Nasal cavity respiratory epithelium epithelial cell of viscerocranial mucosa (primary cell): ENCODE data around the gene ANKRD45. TPM values are rescaled to one million over a fixed set of nuclear protein-coding genes. Genes with fewer than 3 reads are reported as not detected.

Source experiments
- total RNA-seq: library from RNA; depleted of rRNA; stranded (reverse); fragments of >200 nt; gene quantifications from 2 replicates; pipeline ENCODE4 v1.2.3, GENCODE V29; 2014

Gene ANKRD45, protein sequence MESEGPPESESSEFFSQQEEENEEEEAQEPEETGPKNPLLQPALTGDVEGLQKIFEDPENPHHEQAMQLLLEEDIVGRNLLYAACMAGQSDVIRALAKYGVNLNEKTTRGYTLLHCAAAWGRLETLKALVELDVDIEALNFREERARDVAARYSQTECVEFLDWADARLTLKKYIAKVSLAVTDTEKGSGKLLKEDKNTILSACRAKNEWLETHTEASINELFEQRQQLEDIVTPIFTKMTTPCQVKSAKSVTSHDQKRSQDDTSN
- 0.28 TPM in 1 of 2 replicates, not detected in the other for total RNA-seq

DNA sequence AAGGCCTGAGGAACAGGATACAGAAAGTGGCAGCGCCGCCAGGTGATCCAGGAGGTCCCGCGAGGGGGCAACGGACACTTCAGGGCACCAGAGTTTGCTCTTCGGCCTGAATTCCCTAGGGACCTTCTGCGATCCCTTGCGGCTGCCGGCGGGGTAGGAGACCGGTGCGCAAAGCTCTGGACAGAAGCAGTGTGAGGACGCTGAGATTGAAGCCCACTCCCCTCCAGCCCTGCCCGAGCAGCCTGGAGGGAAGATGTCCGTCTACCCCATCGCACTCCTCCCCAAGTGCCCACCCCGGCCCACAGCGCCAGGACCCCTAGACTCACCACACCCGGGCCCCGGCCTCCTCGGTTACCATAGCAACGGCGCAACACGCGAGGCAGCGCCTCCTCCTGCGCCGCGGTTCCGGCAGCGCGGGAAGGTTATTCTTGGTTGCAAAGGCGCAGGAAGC, at the start of gene ANKRD45:
Gene ANKRD45, minus strand, starts transcription at position 361 of the 451 bp plus-strand sequence. CDS start 10,433 bp downstream, outside the sequence.

DNA sequence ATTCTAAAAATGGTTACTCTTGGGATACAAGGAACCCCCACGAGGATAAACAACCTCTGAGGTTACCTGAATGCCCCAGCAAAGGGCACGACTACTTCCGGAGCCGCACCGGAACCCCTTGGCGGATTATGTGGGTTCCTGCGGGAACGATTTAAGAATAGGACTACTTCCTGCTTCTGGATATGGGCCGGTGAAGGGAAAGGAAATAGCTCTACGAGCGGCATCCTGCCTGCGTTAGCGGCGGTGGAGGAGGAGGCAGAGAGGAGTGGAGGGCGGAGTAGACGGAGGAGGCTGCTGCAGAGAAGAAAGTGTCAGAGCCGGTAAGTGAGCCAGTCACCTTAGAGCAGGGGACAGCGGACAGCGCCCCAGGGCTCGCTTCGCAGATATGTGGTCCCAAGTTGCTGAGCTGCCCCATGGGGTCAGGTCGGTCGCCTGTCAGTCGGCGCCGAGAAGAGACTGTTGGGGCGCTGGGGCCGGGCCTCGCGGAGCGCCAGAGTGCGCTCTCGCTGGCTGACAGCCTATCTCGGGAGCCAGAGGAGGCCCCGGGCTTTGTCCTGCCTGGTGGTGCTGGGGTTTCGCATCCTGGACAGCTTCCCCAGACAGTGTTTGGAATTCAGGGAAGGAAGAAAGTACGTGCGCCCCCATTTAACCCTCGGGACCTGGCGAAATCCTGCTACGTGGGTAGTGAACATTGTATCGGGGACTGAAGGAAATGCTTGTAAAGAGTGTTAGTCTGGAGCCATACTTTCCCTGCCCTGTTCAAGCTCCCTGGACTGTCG, 45.3 kb upstream of the ANKRD45 start, which contains the start of gene KLHL20:
Gene KLHL20, plus strand, starts transcription at position 223 of the 779 bp plus-strand sequence. CDS start 1,063 bp downstream, outside the sequence.

DNA sequence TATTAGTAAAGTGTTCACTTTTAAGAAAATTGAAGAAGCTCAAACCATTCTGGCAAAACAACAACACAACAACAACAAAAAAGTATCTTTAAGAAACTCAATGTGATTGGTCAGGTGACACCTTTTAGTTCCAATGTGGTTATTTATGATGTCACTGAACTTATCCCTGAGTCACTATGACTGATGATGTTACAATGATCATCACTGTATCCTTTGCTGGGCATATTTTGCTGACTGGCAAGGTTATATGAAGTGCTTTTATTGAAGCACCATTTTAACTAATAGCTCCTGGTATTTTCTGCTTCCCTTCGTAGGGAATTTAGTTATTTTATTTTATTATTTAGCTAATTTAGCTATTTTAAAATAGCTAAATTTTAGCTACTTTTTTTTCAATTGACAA, 34.5 kb downstream of the ANKRD45 start, which contains the start of gene TEX50:
Gene TEX50, plus strand, starts transcription at position 223 of the 400 bp plus-strand sequence. CDS start 184 bp downstream, outside the sequence.

DNA sequence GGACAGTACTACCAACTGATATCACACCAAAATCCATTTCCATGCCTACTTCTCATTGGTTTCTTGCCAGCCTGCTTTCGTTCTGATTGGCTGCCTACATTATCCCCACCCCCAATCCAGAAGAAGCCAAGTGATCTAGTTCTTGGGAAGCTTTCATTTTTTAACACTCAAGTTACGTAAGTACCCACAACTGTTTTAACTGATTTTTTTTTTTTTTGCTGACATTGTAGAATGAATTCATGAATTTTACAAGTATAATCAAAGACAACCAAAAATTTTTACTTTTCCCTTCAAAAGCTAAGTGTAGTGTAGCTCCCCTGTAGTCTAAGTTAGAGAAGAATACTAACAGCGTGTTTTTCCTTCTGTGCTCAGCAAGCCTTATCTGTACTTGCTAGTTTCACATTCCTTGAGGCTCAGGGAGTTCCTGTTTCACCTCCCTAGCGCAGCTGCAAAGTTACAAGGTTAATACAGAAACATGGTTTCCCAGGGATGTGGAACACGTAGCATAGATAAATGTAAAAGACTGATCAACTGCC, 66.5 kb downstream of the ANKRD45 start, which contains the start of gene SLC9C2:
Gene SLC9C2, minus strand, starts transcription at position 17 of the 536 bp plus-strand sequence. CDS start 1,296 bp downstream, outside the sequence.

Other genes starting within 250 kb of the ANKRD45 start
- 150 and 155 TPM in 2 replicates for gene PRDX6, start 192.5 kb downstream of the ANKRD45 start, total RNA-seq
- under 0.01 TPM in 1 of 2 replicates, not detected in the other for gene SLC9C2, start 66.8 kb downstream of the ANKRD45 start, total RNA-seq
- not detected in 2 replicates for gene TEX50, start 34.5 kb downstream of the ANKRD45 start, total RNA-seq
- 42.0 and 52.3 TPM in 2 replicates for gene KLHL20, start 45.1 kb upstream of the ANKRD45 start, total RNA-seq
- 21.9 and 24.0 TPM in 2 replicates for gene DARS2, start 154.8 kb upstream of the ANKRD45 start, total RNA-seq
- gene CENPL, start 155.0 kb upstream of the ANKRD45 start, total RNA-seq: 5.6 and 6.5 TPM in 2 replicates
- gene GAS5, start 198.1 kb upstream of the ANKRD45 start, total RNA-seq: 576 and 1,864 TPM in 2 replicates
- 3.8 and 5.8 TPM in 2 replicates for gene ZBTB37, start 198.5 kb upstream of the ANKRD45 start, total RNA-seq
- gene SERPINC1, start 247.5 kb upstream of the ANKRD45 start, total RNA-seq: 0.21 TPM in 1 of 2 replicates, not detected in the other